ENCODE results near the gene COL8A1.
A peak's percentile ranks its signal among the peaks of the same experiment; 100 is the strongest.

GRCh38 chr3:99753268-99753975 is 115.0 kb downstream of the COL8A1 start:
- TF ChIP-seq CTCF (IDR thresholded peaks at IDR 0.05), result peak; percentile 57 to 82 (median 71)
- no peak for TF ChIP-seq POLR2A (IDR thresholded peaks at IDR 0.05)
